ENCODE data around the gene N4BP2. TPM values are rescaled to one million over a fixed set of nuclear protein-coding genes. Genes with fewer than 3 reads are reported as not detected.

N4BP2 gene
- total and polyA plus RNA-seq, 2 of the 8 experiments (the other 6 are each of a cell fraction or from before 2014, with no cell fraction given), result 4.4 to 44.7 TPM

GRCh38 chr4:40058121-40058520 lies 1.5 kb downstream of the N4BP2 start:
- Histone ChIP-seq H2BK12ac (ENCODE audit: low read depth, low read length) (no peak overlapping the region), H3K79me2 (ENCODE audit: control insufficient read depth in 1 of 2, insufficient read depth in 2 of 2, low read length in 2 of 2) (peaks cover 0 to 48% of the 10 kb centered on the region in 2 experiments; a peak in 3 of 4 replicates), H3K14ac (ENCODE audit: insufficient read length) (no peak overlapping the region), H2BK120ac (replicated peaks; ENCODE audit: low read depth, low read length) (no peak overlapping the region), H3K36me3 (ENCODE audit: control insufficient read depth in 2 of 4, insufficient read depth in 4 of 4, low read length in 3 of 4) (peaks cover 0 to 5% (median 0%) of the 10 kb centered on the region in 4 experiments; a peak in 4 of 8 replicates), H3K9ac (replicated peaks in 1 of 4; ENCODE audit: extremely low read depth in 1 of 4, low read depth in 3 of 4, low read length in 3 of 4) (peak overlapping the region in 3 of 4 experiments; percentile 39 to 92 (median 73); a peak in 3 of 7 replicates), H3K4me2 (ENCODE audit: insufficient read depth in 1 of 2, low read depth in 2 of 2, low read length in 2 of 2) (peak overlapping the region; percentile 63 to 88), H2AK5ac (ENCODE audit: low read depth, low read length) (no peak overlapping the region), H3K27me3 (replicated peaks in 1 of 4; ENCODE audit: control insufficient read depth in 3 of 4, extremely low read depth in 1 of 4, insufficient read depth in 3 of 4, low read length in 3 of 4) (no peaks in the 10 kb centered on the region), H3K18ac (ENCODE audit: extremely low read depth, low read length) (no peak overlapping the region; the same call in 1 of the 2 replicates), H4K5ac (ENCODE audit: insufficient read length, low read depth, low read length) (peak overlapping the region; percentile 88), H2BK15ac (ENCODE audit: low read length) (no peak overlapping the region), H3K9me3 (ENCODE audit: insufficient read depth in 2 of 2, low read depth in 1 of 2, low read length in 1 of 2) (no peaks in the 10 kb centered on the region), H3K4me3 (ENCODE audit: extremely low read depth in 1 of 4, insufficient read depth in 2 of 4, low read depth in 3 of 4, low read length in 4 of 4) (peak overlapping the region; percentile 64 to 80 (median 76)), H4K8ac (ENCODE audit: extremely low read depth, insufficient read depth, low read length) (no peak overlapping the region), H3K27ac (ENCODE audit: low read depth, low read length) (0 out of 2 replicates have a peak overlapping the region, but pooled peaks have one; percentile 91), H3K23me2 (ENCODE audit: low read depth, low read length) (peaks cover 6% of the 10 kb centered on the region), H3K23ac (ENCODE audit: insufficient read length) (no peak overlapping the region), H4K91ac (replicated peaks; ENCODE audit: insufficient read length, low read length) (no peak overlapping the region), H3K79me1 (ENCODE audit: low read depth, low read length) (peaks cover 5% of the 10 kb centered on the region), H2BK20ac (ENCODE audit: low read length) (no peak overlapping the region), H3K4me1 (replicated peaks in 1 of 4; ENCODE audit: control insufficient read depth in 3 of 4, insufficient read depth in 4 of 4, low read length in 3 of 4) (peaks cover 0 to 12% (median 3%) of the 10 kb centered on the region in 4 experiments; a peak in 3 of 7 replicates), H3K4ac (replicated peaks; ENCODE audit: insufficient read length, low read depth, low read length) (peak overlapping the region; percentile 29), H4K20me1 (replicated peaks in 1 of 2; ENCODE audit: control insufficient read depth in 1 of 2, insufficient read depth in 2 of 2, low read length in 2 of 2) (no peaks in the 10 kb centered on the region), H2BK5ac (ENCODE audit: low read depth, low read length) (no peak overlapping the region), H3K56ac (replicated peaks; ENCODE audit: insufficient read length, low read depth, low read length) (peak overlapping the region; percentile 17), H2AFZ (ENCODE audit: low read length) (0 out of 2 replicates have a peak overlapping the region, but pooled peaks have one; percentile 46)
- ChIA-PET CTCF (ENCODE audit: partially characterized antibody) (interaction anchor here (1.1 to 1.8 kb wide), 3 partner anchors 8 to 83 kb away, joined by 3 to 4 read pairs (median 4); no protein-coding TSS in a partner anchor), POLR2A (ENCODE audit: partially characterized antibody) (interaction anchor here (0.6 to 0.9 kb wide), 10 partner anchors 8 to 571 kb away, joined by 3 to 6 read pairs (median 4); partner anchors contain the start of gene RBM47)
- 8% methylated on average over 9 of the region's 9 CpGs; no CpG with 5 or more reads in 1 of the 2 experiments for WGBS, 2 experiments (ENCODE audit: extremely low coverage in 1 of 2, insufficient coverage in 1 of 2, insufficient read length in 1 of 2, insufficient replicate concordance in 2 of 2, low coverage in 1 of 2, low lambda C conversion rate in 2 of 2, missing lambda C conversion rate in 1 of 2)
- DNase-seq (ENCODE audit: low read depth in 1 of 2, low spot score in 2 of 2) (no peak), FAIRE-seq (no peak)
- no peak for TF ChIP-seq ASH2L (IDR thresholded peaks at IDR 0.05; ENCODE audit: low read length)
- no peak for TF ChIP-seq JUND (IDR thresholded peaks at IDR 0.05; ENCODE audit: low read length)
- no peak for TF ChIP-seq BRCA1 (IDR thresholded peaks at IDR 0.05; ENCODE audit: low read depth, low read length)
- TF ChIP-seq HDAC2 (IDR thresholded peaks at IDR 0.05; ENCODE audit: borderline replicate concordance in 1 of 2, low read depth in 2 of 2, low read length in 2 of 2), result no peak
- no peak for TF ChIP-seq CTBP2 (IDR thresholded peaks at IDR 0.05; ENCODE audit: borderline replicate concordance, insufficient read depth, insufficient read length, low read length)
- TF ChIP-seq, protein P1, sequence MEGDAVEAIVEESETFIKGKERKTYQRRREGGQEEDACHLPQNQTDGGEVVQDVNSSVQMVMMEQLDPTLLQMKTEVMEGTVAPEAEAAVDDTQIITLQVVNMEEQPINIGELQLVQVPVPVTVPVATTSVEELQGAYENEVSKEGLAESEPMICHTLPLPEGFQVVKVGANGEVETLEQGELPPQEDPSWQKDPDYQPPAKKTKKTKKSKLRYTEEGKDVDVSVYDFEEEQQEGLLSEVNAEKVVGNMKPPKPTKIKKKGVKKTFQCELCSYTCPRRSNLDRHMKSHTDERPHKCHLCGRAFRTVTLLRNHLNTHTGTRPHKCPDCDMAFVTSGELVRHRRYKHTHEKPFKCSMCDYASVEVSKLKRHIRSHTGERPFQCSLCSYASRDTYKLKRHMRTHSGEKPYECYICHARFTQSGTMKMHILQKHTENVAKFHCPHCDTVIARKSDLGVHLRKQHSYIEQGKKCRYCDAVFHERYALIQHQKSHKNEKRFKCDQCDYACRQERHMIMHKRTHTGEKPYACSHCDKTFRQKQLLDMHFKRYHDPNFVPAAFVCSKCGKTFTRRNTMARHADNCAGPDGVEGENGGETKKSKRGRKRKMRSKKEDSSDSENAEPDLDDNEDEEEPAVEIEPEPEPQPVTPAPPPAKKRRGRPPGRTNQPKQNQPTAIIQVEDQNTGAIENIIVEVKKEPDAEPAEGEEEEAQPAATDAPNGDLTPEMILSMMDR (IDR thresholded peaks at IDR 0.05; ENCODE audit: control extremely low read depth in 1 of 3, insufficient read depth in 1 of 3, low read depth in 1 of 3, low read length in 3 of 3), result no peak
- TF ChIP-seq RXRA (IDR thresholded peaks at IDR 0.05; ENCODE audit: insufficient read depth, low read depth, low read length), result no peak
- no peak for TF ChIP-seq HDAC6 (IDR thresholded peaks at IDR 0.05; ENCODE audit: low read depth, low read length)
- TF ChIP-seq FOSL1 (IDR thresholded peaks at IDR 0.05; ENCODE audit: insufficient read depth, low read depth, low read length), result no peak
